GM19455 (cell line): Measurements from ENCODE around the gene BCL2.
"Not testable (repeated sequence)": the region's sequence is repeated elsewhere in the genome, so short reads cannot be mapped to it uniquely, and the experiment has no call there.

Experiments used
- ATAC-seq: cut with Tn5 transposase; IDR thresholded peaks from one replicate; pipeline ENCODE4 v1.9.1; 2021; ENCODE audit not compliant: unreplicated experiment

Gene BCL2

DNA sequence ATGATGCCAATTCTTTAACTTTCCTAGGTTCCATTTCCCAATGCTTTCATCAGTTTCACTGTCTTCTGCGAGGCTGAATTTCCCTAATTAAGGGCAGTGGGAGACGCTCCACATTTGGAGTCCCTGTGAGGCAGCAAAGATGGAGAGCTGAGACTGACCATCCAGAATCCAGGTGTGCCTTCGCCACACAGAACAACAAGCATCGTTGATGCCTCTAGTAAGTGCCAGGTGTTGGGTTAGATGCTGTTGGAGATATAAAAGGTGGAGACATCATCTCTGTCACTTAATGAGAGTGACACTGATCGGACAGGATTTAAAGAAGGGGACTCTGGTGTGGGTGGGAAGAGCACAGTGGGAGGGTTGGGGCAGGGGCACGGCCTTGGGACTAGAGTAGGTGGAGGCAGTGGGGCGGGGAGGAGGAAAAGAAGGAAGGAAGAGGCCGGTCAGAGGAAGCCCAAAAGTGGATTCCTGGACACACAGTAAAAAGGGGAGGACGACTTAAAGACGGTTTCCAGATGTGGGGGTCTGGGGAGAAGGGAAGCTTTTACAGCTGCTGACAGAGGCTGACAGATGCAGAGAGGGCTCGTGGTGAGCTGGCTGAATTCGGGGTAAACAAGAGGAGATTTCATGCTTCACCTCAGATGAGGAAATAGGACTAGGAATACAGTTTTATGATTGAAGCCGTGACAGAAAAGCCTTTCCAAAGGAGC is 113.0 kb downstream of the BCL2 start:
- peak; percentile 13 for ATAC-seq

DNA sequence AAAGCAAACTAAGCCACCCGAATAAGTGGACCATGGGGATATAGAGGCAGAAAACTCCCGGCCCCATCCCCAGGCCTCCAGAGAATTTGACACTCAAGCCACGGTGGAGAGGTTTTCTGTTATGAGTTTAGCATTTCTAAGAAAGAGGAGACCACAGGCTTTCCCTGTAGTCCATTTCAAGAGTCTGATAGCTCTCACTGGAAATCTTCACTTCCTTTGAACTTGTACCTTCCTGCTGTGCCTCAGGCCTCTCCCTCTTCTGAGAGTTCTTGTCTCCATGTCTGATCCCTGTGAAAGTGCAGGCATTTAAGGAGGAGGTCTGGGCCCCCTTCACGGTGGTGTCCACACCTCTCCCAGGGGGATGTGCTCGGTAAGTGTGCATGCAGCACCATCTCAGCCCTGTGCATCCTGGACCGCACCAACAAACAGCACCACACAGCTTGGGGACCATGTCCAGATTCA is 113.7 kb downstream of the BCL2 start:
- no peak for ATAC-seq

DNA sequence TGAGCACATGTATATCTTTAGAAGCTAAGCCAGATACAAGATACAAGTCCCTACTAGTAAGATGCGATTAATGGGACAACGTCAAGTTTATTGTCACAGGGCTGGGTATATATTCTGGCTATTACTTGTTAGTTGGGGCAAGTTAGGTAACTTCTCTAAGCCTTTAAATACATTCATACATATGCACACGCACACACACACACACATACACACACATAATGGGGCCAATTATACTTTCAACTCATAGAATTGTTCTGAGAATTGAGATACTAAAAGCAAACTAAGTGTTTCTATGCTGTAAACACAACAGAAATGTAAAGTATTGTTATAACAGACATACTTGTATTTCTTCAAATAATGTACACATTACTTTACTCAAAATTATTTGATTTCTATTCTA is 116.1 kb downstream of the BCL2 start:
- ATAC-seq: no peak

DNA sequence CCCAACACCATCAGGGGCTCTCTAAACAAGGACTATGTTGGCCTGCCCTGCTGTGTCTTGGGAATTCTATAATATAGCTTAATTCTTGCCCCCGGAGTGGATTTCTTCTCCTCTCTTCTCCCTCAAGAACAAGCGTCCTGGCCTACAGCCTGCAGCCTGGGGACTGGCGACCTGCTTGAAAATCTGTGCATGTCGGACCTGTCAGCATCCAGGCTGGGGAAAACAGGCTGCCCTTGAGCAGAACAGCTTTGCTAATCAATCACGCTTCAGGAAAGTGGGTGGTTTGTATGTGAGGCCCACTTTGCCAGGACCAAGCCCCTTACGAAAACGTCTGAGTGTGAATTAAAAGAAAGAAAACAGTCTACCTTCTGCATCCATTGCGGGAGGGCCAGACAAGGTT is 116.7 kb downstream of the BCL2 start:
- ATAC-seq: no peak

DNA sequence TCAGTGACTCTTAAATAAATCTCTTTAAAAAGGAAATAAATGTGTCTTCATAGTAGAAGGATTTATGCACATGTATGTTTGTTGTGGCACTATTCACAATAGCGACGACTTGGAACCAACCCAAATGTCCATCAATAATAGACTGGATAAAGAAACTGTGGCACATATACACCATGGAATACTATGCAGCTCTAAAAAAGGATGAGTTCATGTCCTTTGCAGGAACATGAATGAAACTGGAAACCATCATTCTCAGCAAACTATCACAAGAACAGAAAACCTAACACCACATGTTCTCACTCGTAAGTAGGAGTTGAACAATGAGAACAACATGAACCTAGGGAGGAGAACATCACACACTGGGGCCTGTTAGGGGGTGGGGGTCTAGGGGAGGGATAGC is 118.1 kb downstream of the BCL2 start:
- not testable (repeated sequence) for ATAC-seq

DNA sequence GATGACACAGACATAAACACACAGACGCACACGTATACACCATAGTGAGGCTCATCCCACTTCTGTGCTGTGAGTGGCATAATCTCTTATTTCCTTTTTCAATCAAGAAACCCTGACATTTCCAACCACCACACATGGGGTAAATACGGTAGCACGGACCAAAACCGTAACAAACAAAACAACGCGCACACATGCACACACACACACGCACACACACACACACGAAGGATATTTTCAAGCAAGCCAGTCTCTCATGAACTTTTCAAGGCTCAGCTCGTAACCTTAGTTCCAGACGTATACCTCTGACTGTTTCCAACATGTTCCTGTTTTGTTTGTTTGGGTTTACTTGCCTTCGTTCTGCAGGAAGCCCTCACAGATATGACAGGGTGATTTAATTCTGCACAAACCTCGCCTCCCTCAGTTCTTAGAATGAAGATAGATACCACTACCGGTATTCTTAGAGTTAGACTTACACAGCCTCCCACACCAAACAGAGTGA is 119.8 kb downstream of the BCL2 start:
- peak; percentile 51 for ATAC-seq

DNA sequence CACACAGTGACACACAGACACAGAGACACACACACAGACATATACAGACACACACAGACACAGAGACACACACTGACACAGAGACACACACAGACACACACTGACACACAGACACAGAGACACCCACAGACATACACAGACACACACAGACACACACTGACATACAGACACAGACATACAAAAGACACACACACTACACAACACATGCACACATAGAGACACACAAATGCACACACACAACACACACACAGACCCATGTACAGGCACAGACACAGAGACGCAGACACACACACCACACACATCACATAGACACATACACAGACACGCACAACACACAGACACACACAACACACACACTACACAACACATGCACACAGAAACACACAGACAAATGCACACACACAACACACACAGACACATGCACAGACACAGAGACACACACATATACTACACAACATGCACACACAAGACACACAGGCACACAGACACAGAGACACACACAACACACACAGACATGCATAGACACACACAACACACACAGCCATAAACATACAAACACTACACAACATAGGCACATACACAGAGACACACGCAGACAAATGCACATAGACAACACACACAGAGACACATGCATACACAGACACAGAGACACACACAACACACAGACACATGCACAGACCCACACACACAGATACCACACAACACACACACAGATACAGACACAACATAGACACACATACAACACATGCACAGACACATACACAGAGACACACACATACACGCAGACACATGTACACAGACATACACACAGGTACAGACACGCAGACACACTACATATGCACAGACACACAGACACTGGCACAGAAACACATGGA is 120.5 kb downstream of the BCL2 start:
- no peak for ATAC-seq

DNA sequence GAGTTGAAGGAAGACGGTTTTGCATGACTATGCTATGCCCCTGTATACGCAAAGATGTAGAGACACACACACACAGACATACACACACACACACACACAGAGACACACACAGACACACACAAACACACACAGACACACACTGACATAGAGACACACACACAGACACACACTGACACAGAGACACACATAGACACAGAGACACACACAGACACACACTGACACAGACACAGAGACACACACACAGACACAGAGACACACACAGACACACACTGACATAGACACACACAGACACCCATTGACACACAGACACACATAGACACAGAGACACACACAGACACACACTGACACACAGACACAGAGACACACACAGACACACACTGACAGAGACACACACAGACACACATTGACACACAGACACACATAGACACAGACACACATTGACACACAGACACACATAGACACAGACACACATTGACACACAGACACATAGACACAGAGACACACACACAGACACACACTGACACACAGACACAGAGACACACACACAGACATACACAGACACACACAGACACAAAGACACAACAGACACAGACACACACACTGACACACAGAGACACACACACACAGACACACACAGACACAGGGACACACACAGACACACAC is 121.3 kb downstream of the BCL2 start:
- no peak for ATAC-seq

DNA sequence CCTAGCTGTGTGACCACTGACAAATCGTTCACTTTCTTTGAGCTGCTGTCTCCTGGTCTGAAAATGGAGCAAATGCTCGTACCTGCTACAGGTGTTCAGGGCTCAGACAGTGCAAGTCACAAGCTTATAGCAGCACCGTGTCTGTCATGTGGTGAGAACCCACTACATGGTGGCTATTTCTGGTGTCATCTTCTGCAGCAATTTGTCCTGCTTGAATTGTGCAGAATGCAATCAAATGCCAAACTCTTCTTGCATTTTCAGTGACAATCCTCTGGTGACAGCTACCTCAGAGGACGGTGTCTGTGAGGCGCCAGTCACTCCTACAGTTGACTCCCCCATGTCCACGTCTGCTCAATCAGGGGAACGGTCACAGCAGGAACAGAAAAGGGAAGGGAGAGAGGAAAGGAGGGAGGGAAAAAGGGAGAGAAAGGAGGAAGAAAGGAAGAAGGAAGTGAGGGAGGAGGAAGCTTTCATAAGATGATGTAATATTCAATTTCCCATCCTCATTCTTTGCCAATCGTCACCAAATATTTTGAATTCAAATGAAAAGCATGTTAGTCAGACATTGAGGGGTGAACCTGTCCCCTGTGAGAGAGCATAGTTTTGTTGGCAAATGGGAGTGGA is 122.2 kb downstream of the BCL2 start:
- no peak for ATAC-seq

DNA sequence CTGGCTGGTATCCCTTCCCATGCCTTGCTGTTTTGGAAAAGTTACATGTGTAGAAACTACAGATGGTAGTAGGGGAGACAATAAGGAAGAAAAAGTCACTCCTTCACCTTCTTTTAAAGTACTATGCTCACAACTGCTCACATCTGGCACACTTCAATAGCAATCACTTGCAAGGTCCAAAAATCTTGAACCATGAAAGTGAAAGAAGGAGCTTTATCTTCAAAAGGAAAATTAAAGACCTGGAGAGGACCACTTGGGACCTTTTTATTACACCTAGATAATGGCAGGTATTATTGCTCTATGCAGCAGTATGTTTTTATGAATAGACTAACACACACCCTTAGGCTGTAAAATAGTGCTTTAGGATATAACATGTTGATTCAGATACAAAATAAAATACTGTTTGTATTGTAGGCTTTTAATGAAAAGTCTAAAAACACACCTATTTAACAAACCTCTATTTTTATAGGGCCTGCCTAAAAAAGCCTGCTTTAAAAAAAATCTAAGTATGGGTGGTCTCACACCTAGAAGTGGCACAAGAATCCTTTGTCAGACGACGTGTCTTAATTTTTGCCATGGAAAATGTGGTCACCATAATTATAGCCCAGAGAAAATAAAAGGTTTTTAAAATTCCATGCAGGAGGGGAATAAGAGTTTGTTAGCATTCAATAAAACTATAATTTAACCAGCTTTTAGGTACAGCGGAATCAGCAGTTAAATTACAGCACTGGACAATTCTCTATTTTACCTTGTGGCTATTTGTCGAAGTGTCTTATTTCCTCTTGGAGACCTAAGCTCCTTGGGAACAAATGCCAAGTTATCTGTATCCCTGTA is 124.0 kb downstream of the BCL2 start:
- no peak for ATAC-seq

DNA sequence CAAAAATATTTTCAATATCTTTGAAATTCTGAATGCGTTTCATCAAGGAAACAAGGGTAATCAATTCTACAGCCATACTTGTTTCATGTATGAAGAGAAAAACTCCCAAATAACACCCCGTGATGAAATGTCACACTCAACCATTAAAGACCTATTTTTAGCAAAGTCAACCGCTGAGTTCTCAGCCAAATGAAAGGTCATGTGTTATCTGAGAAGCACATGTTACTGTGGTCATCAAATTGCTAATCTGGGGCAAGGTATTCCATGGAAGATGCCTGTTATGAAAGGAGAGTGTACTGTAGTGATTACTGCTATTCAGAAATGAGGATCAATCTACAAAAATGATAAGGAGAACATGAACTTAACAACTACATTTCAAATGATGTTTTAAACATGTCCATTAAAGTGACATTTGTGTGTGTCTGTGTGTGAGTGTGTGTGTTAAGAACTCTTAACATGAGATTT is 126.7 kb downstream of the BCL2 start:
- no peak for ATAC-seq

DNA sequence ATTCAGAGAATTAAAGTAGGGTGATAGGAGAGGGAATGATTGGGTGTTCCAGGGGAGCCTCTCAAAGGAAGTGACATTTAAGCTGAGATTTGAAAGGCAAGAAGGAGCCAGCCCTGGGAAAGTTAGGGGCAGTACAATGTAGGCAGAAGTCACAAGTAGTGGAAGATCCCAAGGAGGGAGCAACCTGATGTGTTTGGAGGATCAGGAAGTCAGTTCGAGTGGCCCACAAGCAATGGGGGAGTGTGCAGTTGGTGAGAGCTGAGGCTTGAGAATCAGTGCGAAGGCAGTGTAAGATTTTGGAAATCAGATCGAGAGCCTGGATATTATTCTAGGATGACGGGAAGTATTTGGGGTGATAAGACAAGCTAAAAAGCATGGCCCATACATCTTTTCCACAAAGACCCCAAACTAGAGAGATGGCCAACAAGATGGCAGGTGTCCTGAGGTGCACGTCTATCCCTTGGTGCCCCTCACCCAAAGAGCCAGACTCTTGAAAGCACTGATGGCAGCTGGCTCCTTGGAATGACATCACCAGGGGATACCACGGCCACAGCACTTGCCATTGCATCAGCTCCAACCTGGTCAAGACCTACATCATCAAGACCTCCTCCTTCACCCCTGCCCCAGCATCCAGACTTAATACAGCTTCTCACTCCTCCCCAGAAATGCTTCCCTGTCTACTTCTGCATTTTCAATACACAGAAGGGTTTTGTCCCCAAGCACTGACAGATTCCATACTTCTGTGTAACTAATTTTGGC is 127.3 kb downstream of the BCL2 start:
- no peak for ATAC-seq

DNA sequence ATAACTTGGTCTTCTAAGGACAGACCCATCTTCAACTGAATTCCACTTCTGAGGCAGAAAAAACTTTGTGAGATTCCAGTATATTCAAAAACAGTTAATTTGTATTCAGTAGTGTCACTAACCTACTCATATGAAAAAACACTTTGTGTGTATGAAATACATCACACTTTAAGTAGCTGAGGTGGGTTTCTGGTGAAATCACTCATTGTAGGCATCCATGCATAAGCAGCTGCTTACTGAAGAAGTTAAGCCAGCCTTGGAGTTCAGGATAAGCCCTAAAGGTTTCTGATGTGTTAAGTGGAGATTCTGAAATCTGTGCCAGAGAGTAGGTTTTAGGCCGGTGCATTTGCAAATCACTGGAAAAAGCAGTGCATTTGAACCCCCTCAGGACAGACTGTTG is 128.2 kb downstream of the BCL2 start:
- ATAC-seq: no peak

DNA sequence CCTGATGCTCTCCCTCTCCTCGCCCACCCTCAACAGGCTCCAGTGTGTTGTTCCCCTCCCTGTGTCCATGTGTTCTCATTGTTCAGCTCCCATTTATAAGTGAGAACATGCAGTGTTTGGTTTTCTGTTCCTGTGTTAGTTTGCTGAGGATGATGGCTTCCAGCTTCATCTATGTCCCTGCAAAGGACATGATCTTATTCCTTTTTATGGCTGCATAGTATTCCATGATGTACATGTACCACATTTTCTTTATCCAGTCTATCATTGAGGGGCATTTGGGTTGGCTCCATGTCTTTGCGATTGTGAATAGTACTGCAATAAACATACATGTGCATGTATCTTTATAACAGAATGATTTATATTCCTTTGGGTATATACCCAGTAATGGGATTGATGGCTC is 128.7 kb downstream of the BCL2 start:
- ATAC-seq: not testable (repeated sequence)

DNA sequence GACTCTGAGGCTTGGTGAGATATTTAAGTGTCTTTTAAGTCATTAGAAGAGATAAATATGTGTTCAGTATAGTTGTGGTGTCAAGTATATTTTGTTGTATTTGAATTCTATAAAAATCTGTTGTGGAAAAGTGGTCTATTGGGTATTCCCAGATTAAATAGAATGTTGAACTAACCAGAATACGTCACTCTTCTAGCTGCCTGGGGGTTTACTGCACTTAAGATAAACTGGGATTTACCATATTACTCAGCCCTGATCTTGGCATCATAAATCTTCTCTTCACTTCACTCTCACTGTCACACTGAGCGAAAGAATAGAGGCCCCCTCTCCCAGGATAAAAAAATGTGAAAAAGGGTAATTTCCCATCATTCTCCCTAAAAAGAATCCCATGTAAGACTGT is 129.8 kb downstream of the BCL2 start:
- no peak for ATAC-seq

DNA sequence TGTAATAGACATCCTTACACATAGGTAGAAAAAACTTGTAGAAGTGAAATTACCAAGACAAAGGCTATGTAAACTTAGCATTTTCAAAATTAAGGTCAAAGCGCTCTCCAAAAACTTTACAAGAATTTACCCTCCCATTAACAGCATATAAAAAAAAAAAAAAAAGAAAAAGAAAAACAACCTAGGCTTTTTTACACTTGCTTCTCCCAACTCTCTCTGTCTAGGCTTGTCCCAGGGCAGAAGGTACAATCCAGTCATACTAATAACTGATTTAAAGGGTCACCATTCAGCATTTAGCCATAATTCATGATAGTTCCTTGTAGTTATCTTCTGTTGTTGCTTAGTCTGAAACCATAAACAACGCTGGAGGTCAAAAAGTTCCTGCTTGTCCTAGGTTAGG is 130.5 kb downstream of the BCL2 start:
- ATAC-seq: no peak

DNA sequence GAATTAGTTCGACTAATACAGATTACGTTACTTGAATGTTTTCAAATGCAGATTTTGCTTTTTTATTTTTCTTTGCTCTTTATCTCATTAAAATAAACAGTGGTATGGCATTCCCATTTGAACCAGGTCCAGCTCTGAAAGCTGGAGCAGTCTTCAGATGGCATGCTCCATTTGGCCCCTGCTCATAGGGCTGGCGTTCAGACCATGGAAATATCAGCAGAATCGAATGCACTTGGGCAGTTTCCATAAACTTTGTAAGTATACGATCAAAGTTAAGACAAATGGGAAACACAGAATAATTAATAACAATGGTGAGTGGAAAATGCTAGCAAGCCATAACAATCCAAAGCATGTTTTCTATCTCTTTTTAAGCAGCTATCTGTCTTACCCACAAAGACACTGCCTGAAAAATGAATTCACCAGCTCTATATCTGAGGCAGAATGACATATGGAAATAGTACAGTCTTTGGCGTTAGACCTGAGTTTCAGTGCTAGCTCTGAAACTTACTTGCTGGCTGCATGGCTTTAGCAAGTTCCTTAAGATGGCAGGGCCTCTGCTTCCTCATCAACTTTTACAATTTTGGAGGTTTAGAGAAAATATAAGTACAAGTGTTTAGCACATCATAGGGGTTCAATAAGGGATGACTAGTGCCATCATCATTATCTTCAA is 131.6 kb downstream of the BCL2 start:
- no peak for ATAC-seq

DNA sequence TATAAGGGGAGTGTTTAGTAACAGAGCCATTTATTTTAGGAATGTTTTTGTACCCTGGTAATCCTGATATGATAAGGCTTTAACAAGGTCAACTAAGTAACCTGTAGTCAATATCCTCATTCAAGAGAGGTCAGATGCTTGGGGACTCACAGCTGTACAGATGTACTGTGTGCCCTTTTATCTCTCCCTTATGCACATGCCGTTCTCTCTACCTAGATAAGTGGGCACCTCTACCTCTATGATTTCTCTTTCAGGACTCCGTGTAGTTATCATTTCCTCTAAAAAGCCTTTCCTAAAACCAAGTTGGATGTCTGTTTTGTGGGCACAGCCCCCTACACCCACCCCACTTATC is 132.4 kb downstream of the BCL2 start:
- no peak for ATAC-seq
